OCI-LY1 (cell line): ENCODE results near the gene TPSD1.

Experiments
- EZH2 ChIP-seq: fragments of 200-600 bp; sonication (generic), shearing (Covaris generic); IDR thresholded peaks from 2 replicates; pipeline ENCODE4 v1.8.0; 2017; ENCODE audit warnings: borderline replicate concordance, mixed run types, mild to moderate bottlenecking, antibody characterized with exemption, low read length, moderate library complexity, mixed read lengths
- TF ChIP-seq, protein P1 (sequence below): fragments of 200-600 bp; sonication (generic), shearing (Covaris generic); IDR thresholded peaks from 2 replicates; pipeline ENCODE4 v1.5.1; 2017; ENCODE audit warnings: mild to moderate bottlenecking, antibody characterized with exemption, low read length, moderate library complexity, mixed read lengths

DNA sequence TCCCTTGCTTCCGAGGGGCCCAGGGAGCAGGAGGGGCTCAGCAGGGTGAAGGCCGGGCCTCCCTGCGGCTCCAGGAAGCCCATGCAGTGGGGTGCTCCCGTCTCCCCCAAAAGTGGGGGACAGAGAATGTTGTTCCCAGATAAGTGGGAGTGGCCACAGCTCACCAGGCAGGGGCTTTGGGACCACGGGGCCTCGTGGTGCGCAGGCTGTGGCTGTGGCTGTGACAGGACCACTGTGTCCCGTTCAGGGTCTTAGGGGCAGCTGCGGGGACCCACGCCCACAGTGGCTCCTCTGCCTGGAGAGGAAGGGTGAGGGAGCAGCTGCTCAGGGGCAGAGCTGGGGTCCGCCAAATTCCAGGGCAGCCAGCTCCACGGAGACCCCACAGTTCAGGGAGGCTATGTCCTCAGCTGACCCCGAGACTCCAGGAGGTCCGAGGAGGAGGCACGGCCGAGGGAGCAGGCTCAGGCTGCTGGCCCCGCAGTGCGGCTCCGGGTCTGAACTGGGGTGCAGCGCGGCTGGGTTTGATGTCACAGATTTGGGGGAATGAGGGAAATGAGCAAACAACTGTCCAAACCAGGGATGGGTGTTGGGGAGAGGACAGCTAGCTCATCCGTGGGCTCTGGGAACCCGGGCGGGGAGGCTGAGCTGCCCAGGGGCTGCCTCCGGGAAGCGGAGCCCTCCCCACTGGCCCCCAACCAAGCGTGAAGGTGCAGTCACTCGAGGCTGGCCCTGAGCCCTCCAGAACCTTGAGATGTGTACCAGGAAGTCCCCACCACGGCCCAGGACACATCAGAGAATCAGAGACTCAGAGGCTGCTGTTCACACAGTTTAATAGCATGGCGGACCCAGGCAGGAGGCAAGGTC, 23.4 kb downstream of the TPSD1 start:
- TF ChIP-seq, protein P1, sequence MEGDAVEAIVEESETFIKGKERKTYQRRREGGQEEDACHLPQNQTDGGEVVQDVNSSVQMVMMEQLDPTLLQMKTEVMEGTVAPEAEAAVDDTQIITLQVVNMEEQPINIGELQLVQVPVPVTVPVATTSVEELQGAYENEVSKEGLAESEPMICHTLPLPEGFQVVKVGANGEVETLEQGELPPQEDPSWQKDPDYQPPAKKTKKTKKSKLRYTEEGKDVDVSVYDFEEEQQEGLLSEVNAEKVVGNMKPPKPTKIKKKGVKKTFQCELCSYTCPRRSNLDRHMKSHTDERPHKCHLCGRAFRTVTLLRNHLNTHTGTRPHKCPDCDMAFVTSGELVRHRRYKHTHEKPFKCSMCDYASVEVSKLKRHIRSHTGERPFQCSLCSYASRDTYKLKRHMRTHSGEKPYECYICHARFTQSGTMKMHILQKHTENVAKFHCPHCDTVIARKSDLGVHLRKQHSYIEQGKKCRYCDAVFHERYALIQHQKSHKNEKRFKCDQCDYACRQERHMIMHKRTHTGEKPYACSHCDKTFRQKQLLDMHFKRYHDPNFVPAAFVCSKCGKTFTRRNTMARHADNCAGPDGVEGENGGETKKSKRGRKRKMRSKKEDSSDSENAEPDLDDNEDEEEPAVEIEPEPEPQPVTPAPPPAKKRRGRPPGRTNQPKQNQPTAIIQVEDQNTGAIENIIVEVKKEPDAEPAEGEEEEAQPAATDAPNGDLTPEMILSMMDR = no peak
- TF ChIP-seq EZH2 = no peak
